HG03196 (cell line): Measurements from ENCODE around the gene OR2H1.

Experiments used
- ATAC-seq: cut with Tn5 transposase; IDR thresholded peaks from one replicate; pipeline ENCODE4 v1.9.1; 2021; ENCODE audit not compliant: unreplicated experiment

The OR2H1 gene

GRCh38 chr6:29483186-29483585, 26.2 kb downstream of the OR2H1 start:
- ATAC-seq: no peak

DNA sequence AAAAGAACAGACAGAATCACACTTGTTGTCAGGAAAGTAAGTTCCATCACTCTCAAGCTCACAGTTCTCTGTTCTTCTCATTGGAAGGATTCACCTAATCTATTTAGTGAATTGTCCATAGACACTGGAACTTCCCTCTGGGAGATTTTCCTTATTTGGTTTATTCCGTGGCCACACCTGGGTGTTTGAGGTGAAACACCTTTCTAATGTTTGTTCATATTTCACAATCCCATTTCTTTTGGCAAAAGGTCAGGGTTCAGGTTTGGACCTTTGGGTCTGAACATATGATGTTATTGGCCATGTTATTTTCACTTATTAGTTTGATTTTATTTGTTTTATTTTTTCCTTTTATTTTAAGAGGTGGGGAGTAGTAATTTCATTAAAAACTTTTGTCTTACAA, 26.8 kb downstream of the OR2H1 start:
- no peak for ATAC-seq

- no peak for ATAC-seq
Measured at GRCh38 chr6:29486577-29486976, 29.6 kb downstream of the OR2H1 start.

DNA sequence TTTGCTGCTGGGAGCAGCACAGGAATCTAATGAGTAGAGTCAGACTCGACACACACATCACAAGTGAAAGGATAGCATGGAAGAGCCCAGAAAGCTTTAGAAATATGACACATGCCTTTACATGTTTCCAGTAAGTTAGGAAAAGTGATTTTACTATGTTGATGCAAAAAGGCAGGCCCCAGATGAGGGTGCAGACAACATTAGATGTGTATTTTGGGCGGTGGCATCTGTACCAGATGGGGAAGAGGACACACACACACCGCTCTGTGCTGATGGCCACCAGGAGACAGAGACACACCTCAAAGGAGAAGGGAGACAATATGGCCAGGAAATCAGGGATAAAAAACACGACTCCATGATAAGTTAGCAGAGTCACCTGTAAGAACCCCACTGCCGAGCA, 30.2 kb downstream of the OR2H1 start:
- no peak for ATAC-seq

GRCh38 chr6:29487660-29488059, 30.7 kb downstream of the OR2H1 start, which contains the start of gene MAS1L:
Gene MAS1L, minus strand, starts transcription at chr6:29487956. Its CDS starts 54 bp downstream, at chr6:29487902.
- no peak for ATAC-seq

DNA sequence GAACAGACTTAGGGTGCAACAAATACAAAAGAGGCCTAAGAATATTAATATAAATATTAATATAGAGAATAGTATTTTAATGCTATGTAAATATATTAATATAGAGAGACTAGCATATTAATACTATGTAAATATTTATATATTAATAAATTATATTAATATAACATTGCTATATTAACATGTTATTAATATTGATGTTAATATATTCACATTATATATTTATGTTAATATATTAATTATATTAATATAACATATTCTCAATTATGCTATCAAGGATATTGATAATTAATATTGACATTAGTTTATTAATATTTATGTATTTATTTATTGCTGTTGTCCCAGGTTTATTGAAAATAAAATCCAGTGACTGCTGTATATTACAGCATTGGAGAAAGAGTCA, 31.9 kb downstream of the OR2H1 start:
- ATAC-seq: no peak

DNA sequence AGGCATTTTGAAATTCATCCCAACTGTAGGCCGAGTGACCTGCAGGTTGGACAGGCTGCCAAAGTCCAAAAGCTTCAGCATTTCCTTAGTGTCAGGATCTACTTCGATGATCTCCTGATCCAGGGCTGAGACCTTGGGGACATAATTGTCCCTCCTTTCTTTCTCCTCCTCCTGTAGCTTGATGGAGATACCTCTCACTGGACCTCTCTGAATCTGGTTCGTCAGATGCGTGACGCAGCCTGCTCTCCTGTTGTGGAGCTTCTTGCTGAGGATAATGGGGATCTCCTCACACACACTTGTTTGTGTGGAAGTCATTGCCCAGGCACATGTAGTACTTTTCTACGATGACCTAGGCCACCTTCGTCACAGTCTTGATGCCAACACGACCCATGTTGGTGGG, 32.3 kb downstream of the OR2H1 start:
- ATAC-seq: no peak

DNA sequence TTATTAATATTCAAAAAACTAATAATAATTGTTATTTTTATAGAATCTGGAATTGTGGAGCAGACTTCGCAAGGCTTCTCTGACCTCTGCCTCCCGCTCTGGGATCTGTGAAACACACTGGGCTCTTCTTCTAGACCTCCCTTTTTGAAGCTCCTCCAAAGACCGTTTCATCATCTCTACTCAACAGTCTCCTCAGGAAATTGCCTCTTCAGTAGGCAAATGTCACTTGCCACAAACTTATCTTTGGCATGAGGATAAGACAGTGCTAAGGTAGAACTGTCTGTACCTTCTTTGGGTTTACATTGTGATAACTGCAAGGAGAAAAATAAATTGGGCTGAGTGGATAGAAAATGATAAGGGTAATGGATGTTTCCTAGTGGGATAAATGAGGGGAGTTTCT, 33.1 kb downstream of the OR2H1 start:
- no peak for ATAC-seq

DNA sequence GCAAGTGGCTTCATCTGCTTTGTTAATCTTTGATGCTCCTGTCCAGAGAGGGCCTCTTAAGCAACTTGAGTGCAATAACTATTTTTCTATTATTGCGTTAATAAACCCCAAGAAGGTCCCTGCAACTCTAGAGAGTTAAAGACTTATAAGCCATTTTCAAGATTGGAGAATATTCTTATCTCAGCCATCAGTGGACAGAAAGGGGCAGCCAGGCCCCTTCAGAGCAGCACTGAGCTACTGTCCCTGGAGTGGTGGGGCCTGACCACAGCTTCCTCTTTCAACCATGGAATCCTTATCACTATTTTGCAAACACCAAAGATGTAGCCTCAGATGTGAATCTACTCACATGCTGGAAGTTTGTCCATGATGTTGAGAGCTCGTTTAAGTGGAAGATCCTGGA, 33.6 kb downstream of the OR2H1 start:
- no peak for ATAC-seq

GRCh38 chr6:29491574-29491973, 34.6 kb downstream of the OR2H1 start:
- ATAC-seq: no peak

DNA sequence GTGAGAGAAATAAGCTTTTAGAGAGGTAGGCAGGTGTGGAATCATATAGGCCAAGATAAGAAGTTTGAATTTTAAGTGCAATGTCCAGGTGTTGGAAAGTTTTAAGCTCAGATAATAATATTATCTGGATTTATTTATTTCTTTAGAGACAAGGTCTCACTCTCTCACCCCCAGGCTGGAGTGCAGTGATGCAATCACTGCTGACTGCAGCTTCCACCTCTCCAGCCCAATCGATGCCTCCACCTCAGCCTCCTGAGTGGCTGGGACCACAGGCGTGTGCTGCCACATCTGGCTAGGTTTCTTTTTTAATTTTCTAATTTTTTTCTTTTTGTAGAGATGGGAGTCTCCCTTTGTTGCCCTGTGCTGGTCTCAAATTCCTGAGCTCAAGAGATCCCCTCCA, 36.3 kb downstream of the OR2H1 start:
- no peak for ATAC-seq

- no peak for ATAC-seq
Measured at GRCh38 chr6:29494131-29494530, 37.2 kb downstream of the OR2H1 start.

DNA sequence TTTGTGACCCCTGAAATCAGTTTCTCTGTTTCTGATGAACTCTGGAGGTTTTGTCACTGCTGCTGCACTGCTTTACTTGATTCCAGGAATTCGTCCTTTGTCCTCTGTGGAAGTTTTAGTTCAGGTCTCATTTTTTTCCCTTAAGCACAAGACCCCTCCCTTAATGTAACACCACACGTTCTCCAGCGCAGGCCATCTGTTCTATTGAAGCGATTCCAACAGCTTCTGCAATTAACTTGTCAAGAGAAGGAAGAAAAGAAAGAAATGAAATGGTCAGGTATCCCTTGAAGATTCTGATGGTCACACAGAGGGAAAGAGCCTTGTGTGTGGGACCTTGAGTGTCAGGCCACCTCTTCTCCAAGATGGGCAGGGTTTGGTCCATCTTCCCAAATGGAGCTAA, 38.6 kb downstream of the OR2H1 start:
- no peak for ATAC-seq

- no peak for ATAC-seq
Measured at GRCh38 chr6:29496961-29497360, 40.0 kb downstream of the OR2H1 start.

- ATAC-seq: no peak
Measured at GRCh38 chr6:29499704-29500103, 42.7 kb downstream of the OR2H1 start.

- no peak for ATAC-seq
Measured at GRCh38 chr6:29500594-29500993, 43.6 kb downstream of the OR2H1 start.

- no peak for ATAC-seq
Measured at GRCh38 chr6:29501106-29501505, 44.2 kb downstream of the OR2H1 start.

DNA sequence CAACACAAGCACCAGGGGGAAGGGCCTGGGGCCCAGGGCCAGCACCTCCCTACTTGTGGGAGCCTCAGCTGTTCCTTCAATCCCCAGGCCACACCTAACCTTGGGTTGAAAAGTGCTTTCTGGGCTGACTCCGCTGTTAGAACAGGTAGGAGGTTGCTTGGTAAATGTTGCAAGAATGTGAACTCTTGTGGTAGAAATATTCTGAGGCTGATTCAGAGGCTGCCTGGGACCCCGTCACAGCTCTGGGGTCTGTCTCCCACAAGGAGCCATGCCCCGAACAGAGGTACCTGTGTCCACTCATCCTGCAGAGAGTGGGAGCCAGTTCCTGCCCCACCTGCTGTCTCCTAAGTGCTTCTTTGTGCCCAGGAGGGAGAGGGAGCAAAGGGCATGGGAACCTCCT, 45.2 kb downstream of the OR2H1 start:
- no peak for ATAC-seq

GRCh38 chr6:29502597-29502996, 45.6 kb downstream of the OR2H1 start:
- no peak for ATAC-seq

DNA sequence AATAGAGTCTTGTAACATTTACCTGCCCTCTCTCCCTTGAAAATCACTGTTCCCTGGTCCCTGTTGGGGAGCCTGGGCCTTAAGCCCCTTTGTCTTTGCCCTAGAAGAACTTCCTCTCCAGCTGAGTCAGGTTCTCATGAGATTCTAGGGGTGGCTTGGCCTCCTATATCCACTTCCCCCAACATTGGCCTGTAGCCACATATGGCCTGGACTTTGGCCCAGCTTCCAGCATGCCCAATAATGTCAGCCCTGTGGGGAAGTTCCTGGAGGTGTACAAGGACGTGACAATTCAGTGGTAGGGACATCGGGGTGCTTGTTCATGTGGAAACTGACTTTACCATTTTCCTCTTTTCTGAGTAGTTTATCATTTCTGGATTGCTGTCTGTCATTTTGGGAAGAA, 48.0 kb downstream of the OR2H1 start:
- ATAC-seq: no peak

DNA sequence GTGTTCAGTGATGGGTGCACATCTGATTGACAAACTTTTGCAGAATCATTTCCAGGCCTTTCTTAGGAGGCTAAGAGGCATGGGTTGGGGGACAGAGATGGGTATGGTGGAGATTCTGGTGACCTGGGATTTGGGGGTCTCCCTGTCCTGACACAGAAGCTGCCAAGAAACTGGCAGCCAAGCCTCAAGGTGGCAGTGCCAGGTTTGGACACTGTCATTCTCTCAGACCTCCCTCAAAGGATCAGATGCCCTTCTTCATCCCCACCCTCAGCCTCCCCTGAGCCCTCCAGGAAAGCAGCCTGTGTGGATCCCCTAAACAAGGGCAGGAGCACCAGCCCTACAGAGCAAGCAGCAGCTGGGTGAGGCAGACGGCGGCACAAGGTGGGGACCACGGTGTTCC, 48.9 kb downstream of the OR2H1 start:
- ATAC-seq: no peak

DNA sequence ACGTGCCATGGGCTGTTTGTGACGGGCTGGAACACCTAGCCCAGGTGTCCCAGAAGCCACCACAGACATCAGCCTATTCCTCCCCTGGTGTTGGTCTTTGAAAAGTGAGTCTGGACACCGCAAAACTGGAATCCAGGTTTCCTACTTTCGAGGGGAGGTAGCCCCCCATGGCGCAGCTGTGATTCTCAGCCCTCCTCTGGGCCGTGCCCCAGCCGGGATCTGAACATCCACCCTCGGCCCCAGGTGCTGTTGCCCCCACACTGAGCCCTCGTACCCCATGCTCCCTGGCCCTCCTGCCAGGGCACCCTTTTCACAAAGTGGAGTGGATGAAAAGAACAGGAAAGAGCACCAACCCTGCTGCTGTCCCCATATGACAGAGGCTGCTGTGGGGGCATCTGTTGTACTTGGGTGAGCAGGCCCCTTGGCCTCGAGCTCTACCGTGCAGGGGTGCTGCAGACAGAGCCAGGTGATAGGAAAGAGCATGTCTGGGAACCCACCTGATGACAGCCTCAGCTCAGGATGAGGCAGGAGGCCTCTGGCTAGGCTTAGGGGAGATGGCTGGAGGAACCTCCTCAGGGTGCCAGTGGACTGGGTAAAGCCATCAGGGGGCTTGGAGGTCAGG, 49.6 kb downstream of the OR2H1 start:
- no peak for ATAC-seq

GRCh38 chr6:29507319-29507718, 50.4 kb downstream of the OR2H1 start:
- ATAC-seq: no peak

GRCh38 chr6:29509239-29509638, 52.3 kb downstream of the OR2H1 start:
- peak; percentile 72 for ATAC-seq
